GM23338 (cell line): Measurements from ENCODE around the gene ATXN7L1. TPM values are rescaled to one million over a fixed set of nuclear protein-coding genes. Genes with fewer than 3 reads are reported as not detected.
A peak's percentile ranks its signal among the peaks of the same experiment; 100 is the strongest.

Source experiments
- ATAC-seq: fragments of 200-7000 bp; cut with Tn5 transposase; 3 replicates; pipeline ENCODE4 v1.9.1; 2020
- DNase-seq: peaks from one replicate; pipeline ENCODE4 v3.0.0-alpha.2; 2015; ENCODE audit warnings: low spot score
- H2AFZ ChIP-seq: fragments of 200-600 bp; sonication (generic); 2 replicates; pipeline ENCODE4 v1.8.0; 2016; ENCODE audit warnings: antibody characterized with exemption, mild to moderate bottlenecking, moderate library complexity
- H3F3A ChIP-seq: fragments of 200-600 bp; sonication (generic); replicated peaks from 2 replicates; pipeline ENCODE4 v1.8.0; 2017; ENCODE audit warnings: antibody characterized with exemption, mixed run types, low read depth
- H3K27ac ChIP-seq: fragments of 200-600 bp; sonication (generic); 2 replicates; pipeline ENCODE4 v1.6.1; 2016; ENCODE audit warnings: low read depth
- H3K27me3 ChIP-seq: fragments of 200-600 bp; sonication (generic); 2 replicates; pipeline ENCODE4 v1.8.0; 2016; ENCODE audit warnings: mild to moderate bottlenecking, mixed run types, moderate library complexity; ENCODE audit not compliant: insufficient read depth
- H3K36me3 ChIP-seq: fragments of 200-600 bp; sonication (generic); 2 replicates; pipeline ENCODE4 v1.8.0; 2016; ENCODE audit warnings: mild to moderate bottlenecking; ENCODE audit not compliant: insufficient read depth
- H3K4me1 ChIP-seq: fragments of 200-600 bp; sonication (generic); 2 replicates; pipeline ENCODE4 v1.8.0; 2016; ENCODE audit warnings: mild to moderate bottlenecking, moderate library complexity; ENCODE audit not compliant: insufficient read depth
- H3K4me2 ChIP-seq: fragments of 200-600 bp; sonication (generic); 2 replicates; pipeline ENCODE4 v1.7.1; 2017; ENCODE audit warnings: mixed run types
- H3K4me3 ChIP-seq: fragments of 200-600 bp; sonication (generic); 2 replicates; pipeline ENCODE4 v1.6.1; 2016; ENCODE audit warnings: mixed run types
- H3K79me2 ChIP-seq: fragments of 200-600 bp; sonication (generic); replicated peaks from 2 replicates; pipeline ENCODE4 v1.8.0; 2017; ENCODE audit warnings: mild to moderate bottlenecking; ENCODE audit not compliant: insufficient read depth
- H3K9me2 ChIP-seq: fragments of 200-600 bp; sonication (generic); 2 replicates; pipeline ENCODE4 v1.8.0; 2017; ENCODE audit not compliant: insufficient read depth
- H4K20me1 ChIP-seq: fragments of 200-600 bp; sonication (generic); replicated peaks from 2 replicates; pipeline ENCODE4 v1.8.0; 2017; ENCODE audit warnings: mild to moderate bottlenecking; ENCODE audit not compliant: insufficient read depth
- H3K27ac Mint-ChIP-seq: 2 replicates; pipeline ENCODE4 v1.8.0; 2020; ENCODE audit warnings: inconsistent platforms, mild to moderate bottlenecking, moderate library complexity, mixed read lengths
- H3K27me3 Mint-ChIP-seq: 3 replicates; pipeline ENCODE4 v1.8.0; 2022; ENCODE audit warnings: low read depth, mild to moderate bottlenecking, moderate library complexity, mixed read lengths, inconsistent platforms; ENCODE audit not compliant: insufficient read depth, poor library complexity
- H3K36me3 Mint-ChIP-seq: 3 replicates; pipeline ENCODE4 v1.8.0; 2021; ENCODE audit warnings: low read depth, mild to moderate bottlenecking, inconsistent platforms, moderate library complexity, mixed read lengths
- H3K4me1 Mint-ChIP-seq: 3 replicates; pipeline ENCODE4 v1.8.0; 2020; ENCODE audit warnings: mild to moderate bottlenecking, inconsistent platforms, mixed read lengths
- H3K4me3 Mint-ChIP-seq: 3 replicates; pipeline ENCODE4 v1.8.0; 2021; ENCODE audit warnings: moderate library complexity, mild to moderate bottlenecking, inconsistent platforms, mixed read lengths
- H3K9me3 Mint-ChIP-seq: 3 replicates; pipeline ENCODE4 v1.8.0; 2020; ENCODE audit warnings: moderate library complexity, mild to moderate bottlenecking, inconsistent platforms, mixed read lengths
- CREB1 ChIP-seq: fragments of 250-450 bp; sonication (Bioruptor Pico); IDR thresholded peaks from 2 replicates; pipeline ENCODE4 v1.5.0; 2020; ENCODE audit warnings: low read depth, mild to moderate bottlenecking, moderate library complexity
- ETS1 ChIP-seq: IDR thresholded peaks from 2 replicates; pipeline ENCODE4 v1.6.1; 2016; ENCODE audit warnings: antibody characterized with exemption
- EZH2phosphoT487 ChIP-seq: fragments of 200-600 bp; sonication (generic); IDR thresholded peaks from one replicate; pipeline ENCODE4 v1.8.1; 2018; ENCODE audit warnings: antibody characterized with exemption; ENCODE audit not compliant: unreplicated experiment
- JUNB ChIP-seq: IDR thresholded peaks from one replicate; pipeline ENCODE4 v1.6.1; 2016; ENCODE audit warnings: antibody characterized with exemption; ENCODE audit not compliant: unreplicated experiment
- polyA plus RNA-seq: library from polyadenylated mRNA; unstranded; fragments of >200 nt; fragmentation: Nextera tagmentation; extraction: Ambion mirVana; gene quantifications from 2 replicates; pipeline ENCODE4 v1.2.1, GENCODE V29; 2016
- total RNA-seq: library from RNA; depleted of rRNA; stranded (reverse); fragments of >200 nt; shearing (Covaris generic); gene quantifications from 2 replicates; pipeline ENCODE4 v1.2.3, GENCODE V29; 2014
- TF ChIP-seq, protein P1 (sequence below), 2 experiments: fragments of 200-600 bp in 1 of 2; sonication (generic) in 1 of 2; conservative IDR thresholded peaks; 2 replicates each; pipeline versions ENCODE4 v1.5.1 to v1.6.1; 2016 to 2017; ENCODE audit warnings: antibody characterized with exemption in 2 of 2, low read depth in 2 of 2, mild to moderate bottlenecking in 2 of 2, moderate library complexity in 1 of 2

The ATXN7L1 gene
- total and polyA plus RNA-seq, 2 experiments from 2014 or later, result 22.8 to 29.8 TPM

- DNase-seq (peak; percentile 77), ATAC-seq (peak; percentile 66)
- Histone ChIP-seq H3K36me3 (no peaks in the 10 kb centered on the region), H3K4me2 (no peak overlapping the region), H3K27ac (no peak overlapping the region; the same call in 1 of the 2 replicates), H3K79me2 (0 out of 2 replicates have a peak, but pooled peaks cover 4% of the 10 kb centered on the region), H3K4me1 (peaks cover 19% of the 10 kb centered on the region), H3F3A (0 out of 2 replicates have a peak, but pooled peaks cover 3% of the 10 kb centered on the region), H4K20me1 (no peaks in the 10 kb centered on the region), H3K4me3 (no peak overlapping the region), H3K27me3 (no peaks in the 10 kb centered on the region), H2AFZ (no peak overlapping the region), H3K9me2 (peaks cover 8% of the 10 kb centered on the region; the same call in 1 of the 2 replicates)
- Mint-ChIP-seq H3K9me3 (no peaks in the 10 kb centered on the region), H3K4me3 (no peak overlapping the region), H3K27me3 (peaks cover 7% of the 10 kb centered on the region), H3K4me1 (peaks cover 32% of the 10 kb centered on the region), H3K27ac (no peak overlapping the region), H3K36me3 (peaks cover 4% of the 10 kb centered on the region)
- TF ChIP-seq CREB1 (CRISPR knock-in tag) (no peak), EZH2phosphoT487 (no peak)
- TF ChIP-seq, protein P1, sequence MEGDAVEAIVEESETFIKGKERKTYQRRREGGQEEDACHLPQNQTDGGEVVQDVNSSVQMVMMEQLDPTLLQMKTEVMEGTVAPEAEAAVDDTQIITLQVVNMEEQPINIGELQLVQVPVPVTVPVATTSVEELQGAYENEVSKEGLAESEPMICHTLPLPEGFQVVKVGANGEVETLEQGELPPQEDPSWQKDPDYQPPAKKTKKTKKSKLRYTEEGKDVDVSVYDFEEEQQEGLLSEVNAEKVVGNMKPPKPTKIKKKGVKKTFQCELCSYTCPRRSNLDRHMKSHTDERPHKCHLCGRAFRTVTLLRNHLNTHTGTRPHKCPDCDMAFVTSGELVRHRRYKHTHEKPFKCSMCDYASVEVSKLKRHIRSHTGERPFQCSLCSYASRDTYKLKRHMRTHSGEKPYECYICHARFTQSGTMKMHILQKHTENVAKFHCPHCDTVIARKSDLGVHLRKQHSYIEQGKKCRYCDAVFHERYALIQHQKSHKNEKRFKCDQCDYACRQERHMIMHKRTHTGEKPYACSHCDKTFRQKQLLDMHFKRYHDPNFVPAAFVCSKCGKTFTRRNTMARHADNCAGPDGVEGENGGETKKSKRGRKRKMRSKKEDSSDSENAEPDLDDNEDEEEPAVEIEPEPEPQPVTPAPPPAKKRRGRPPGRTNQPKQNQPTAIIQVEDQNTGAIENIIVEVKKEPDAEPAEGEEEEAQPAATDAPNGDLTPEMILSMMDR (conservative IDR thresholded peaks at IDR 0.05; ENCODE audit: low read depth in 2 of 2), result peak; percentile 68 to 72
These were observed 116.5 kb downstream of the ATXN7L1 start for GRCh38 chr7:105759670-105760550.

DNA sequence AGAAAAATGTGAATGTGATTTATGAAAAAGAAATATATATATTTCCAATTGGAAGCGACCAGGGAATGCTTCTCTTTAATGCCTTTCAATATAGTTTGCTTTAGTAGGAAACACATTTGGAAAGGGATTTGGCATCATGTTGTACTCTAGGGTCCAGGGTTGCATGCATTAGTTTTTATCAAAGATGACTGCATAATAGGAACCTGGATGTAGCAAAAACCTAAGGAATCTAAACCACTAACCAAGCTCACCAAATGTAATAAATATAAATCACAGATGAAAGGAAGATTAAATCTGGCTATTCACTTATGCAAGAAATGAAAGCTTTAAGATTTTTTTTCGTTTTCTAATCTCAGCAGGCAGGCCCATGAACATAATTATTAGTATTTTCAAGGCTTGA, 120.0 kb downstream of the ATXN7L1 start:
- peaks cover 7% of the 10 kb centered on the region for H3K27me3 Mint-ChIP-seq
- H3K4me1 Mint-ChIP-seq, result peaks cover 39% of the 10 kb centered on the region
- peaks cover 19% of the 10 kb centered on the region for H3K4me1 ChIP-seq
- H3K36me3 Mint-ChIP-seq, result peaks cover 2% of the 10 kb centered on the region; the same call in 2 of the 3 replicates
- no peak overlapping the region for H3K27ac Mint-ChIP-seq
- TF ChIP-seq ETS1, result no peak
- TF ChIP-seq JUNB, result no peak
- no peak overlapping the region for H3K4me3 Mint-ChIP-seq
- H3F3A ChIP-seq, result peaks cover 3% of the 10 kb centered on the region; the same call in 1 of the 2 replicates
- H3K4me3 ChIP-seq, result no peak overlapping the region
- no peaks in the 10 kb centered on the region for H3K79me2 ChIP-seq
- no peaks in the 10 kb centered on the region for H3K36me3 ChIP-seq
- DNase-seq (no peak), ATAC-seq (no peak)
- H3K9me2 ChIP-seq, result peaks cover 2% of the 10 kb centered on the region; the same call in 1 of the 2 replicates
- H3K27ac ChIP-seq, result no peak overlapping the region
- no peak overlapping the region for H3K4me2 ChIP-seq
- no peaks in the 10 kb centered on the region for H4K20me1 ChIP-seq
- no peak overlapping the region for H2AFZ ChIP-seq
- no peaks in the 10 kb centered on the region for H3K27me3 ChIP-seq
- no peaks in the 10 kb centered on the region for H3K9me3 Mint-ChIP-seq
